ENCODE data around the gene KREMEN1.

DNA sequence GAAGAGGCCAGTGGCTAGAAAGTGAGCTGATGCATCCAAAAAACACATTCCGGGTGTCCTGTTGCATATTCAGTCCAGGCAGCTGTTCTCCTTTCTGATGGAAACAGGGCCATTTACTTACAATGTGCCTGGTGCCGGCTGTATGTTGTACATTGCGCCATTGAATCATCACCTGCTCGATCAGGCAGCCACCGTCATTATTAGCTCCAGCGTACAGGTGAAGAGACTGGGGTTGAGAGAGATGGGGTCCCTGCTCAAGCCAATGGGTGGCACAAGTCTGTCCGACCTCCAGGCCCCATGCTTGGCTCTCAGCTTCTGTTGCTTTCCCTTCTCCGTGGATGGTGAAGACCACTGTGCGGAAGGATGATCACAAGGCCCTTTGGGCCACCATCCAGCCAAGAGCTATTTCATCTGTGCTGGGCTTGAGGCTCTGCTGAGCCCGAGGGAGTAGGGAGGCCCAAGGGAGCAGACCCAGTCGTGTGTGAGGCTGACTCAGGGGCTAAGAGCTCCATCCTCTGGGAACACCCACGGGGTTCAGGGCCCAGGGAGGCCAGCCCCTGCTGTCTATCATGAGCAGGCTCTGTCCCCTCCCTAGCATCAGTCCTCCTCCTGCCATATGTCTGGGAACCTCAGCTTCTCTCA lies 112.1 kb downstream of the KREMEN1 start:
- no peak for TF ChIP-seq GATA2 (IDR thresholded peaks at IDR 0.05; ENCODE audit: low read depth, low read length)
- no peak for TF ChIP-seq GATA3 (IDR thresholded peaks at IDR 0.05; ENCODE audit: low read depth, low read length)

Measured in SH-SY5Y (cell line).